NOMO-1 (cell line): Measurements from ENCODE around the gene SOX9.
"Not testable (repeated sequence)": the region's sequence is repeated elsewhere in the genome, so short reads cannot be mapped to it uniquely, and the experiment has no call there.

Source experiments
- DNase-seq, 2 experiments: peaks; one replicate each; lab custom pipeline; 2025; ENCODE audit not compliant: unreplicated experiment in 2 of 2; lab: John Stamatoyannopoulos, UW

The SOX9 gene

GRCh38 chr17:72125226-72125651, 4.4 kb downstream of the SOX9 start:
- DNase-seq: no peak

GRCh38 chr17:72125742-72126141, 4.9 kb downstream of the SOX9 start:
- DNase-seq: no peak

GRCh38 chr17:72126575-72127486, 6.0 kb downstream of the SOX9 start:
- DNase-seq: no peak

- no peak for DNase-seq
Observed at GRCh38 chr17:72128039-72128438, 7.2 kb downstream of the SOX9 start.

- DNase-seq: no peak
Observed at GRCh38 chr17:72134608-72135394, 14.0 kb downstream of the SOX9 start.

GRCh38 chr17:72135546-72136325, 14.9 kb downstream of the SOX9 start:
- DNase-seq: no peak

GRCh38 chr17:72136692-72137091, 15.9 kb downstream of the SOX9 start:
- no peak for DNase-seq

GRCh38 chr17:72137161-72137560, 16.3 kb downstream of the SOX9 start:
- DNase-seq: no peak

GRCh38 chr17:72139212-72139611, 18.4 kb downstream of the SOX9 start:
- DNase-seq: no peak

GRCh38 chr17:72141336-72141735, 20.5 kb downstream of the SOX9 start:
- no peak for DNase-seq

GRCh38 chr17:72142097-72142496, 21.3 kb downstream of the SOX9 start:
- not testable (repeated sequence) for DNase-seq

- DNase-seq: no peak
Observed at GRCh38 chr17:72142614-72143013, 21.8 kb downstream of the SOX9 start.

GRCh38 chr17:72143245-72143644, 22.4 kb downstream of the SOX9 start:
- DNase-seq: no peak

- no peak for DNase-seq
Observed at GRCh38 chr17:72144101-72144500, 23.3 kb downstream of the SOX9 start.

- DNase-seq: no peak
Observed at GRCh38 chr17:72145562-72145961, 24.7 kb downstream of the SOX9 start.

GRCh38 chr17:72145962-72146361, 25.1 kb downstream of the SOX9 start:
- no peak for DNase-seq

- DNase-seq: no peak
Observed at GRCh38 chr17:72146371-72146770, 25.6 kb downstream of the SOX9 start.

- no peak for DNase-seq
Observed at GRCh38 chr17:72150632-72151460, 30.0 kb downstream of the SOX9 start.

GRCh38 chr17:72151565-72152386, 31.0 kb downstream of the SOX9 start:
- DNase-seq: no peak
